ENCODE results near the gene PIK3CD.
"Not testable (repeated sequence)": the region's sequence is repeated elsewhere in the genome, so short reads cannot be mapped to it uniquely, and the experiment has no call there.

PIK3CD gene

DNA sequence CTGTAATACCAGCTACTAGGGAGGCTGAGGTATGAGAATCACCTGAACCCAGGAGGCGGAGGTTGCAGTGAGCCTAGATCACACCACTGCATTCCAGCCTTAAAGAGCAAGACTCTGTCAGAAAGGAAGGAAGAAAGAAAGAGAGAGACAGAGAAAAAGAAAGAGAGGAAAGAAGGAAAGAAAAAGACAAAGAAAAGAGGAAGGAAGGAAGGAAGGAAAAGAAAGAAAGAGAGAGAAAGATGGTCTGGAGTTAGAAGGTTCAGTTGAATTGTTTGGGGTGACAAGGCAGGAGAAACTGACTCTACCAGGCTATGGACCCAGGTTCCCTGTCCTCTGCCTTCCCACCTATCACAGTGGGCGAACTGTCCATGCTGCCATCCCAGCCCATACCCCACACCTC, 27.4 kb upstream of the PIK3CD start:
- no peak for DNase-seq

DNA sequence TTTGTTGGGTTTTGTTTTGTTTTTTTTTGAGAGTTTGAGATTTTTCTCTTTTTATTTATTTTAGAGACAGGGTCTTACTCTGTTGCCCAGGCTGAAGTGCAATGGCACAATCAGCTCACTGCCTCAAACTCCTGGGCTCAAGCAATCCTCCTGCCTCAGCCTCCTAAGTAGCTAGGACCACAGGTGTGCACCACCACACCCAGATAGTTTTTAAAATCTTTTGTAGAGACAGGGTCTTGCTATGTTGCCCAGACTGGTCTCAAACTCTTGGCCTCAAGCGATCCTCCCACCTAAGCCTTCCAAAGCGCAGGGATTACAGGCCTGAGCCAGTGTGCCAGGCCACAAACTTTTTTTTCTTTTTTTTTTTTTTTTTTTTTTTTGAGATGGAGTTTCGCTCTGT, 26.5 kb upstream of the PIK3CD start:
- DNase-seq: not testable (repeated sequence)

DNA sequence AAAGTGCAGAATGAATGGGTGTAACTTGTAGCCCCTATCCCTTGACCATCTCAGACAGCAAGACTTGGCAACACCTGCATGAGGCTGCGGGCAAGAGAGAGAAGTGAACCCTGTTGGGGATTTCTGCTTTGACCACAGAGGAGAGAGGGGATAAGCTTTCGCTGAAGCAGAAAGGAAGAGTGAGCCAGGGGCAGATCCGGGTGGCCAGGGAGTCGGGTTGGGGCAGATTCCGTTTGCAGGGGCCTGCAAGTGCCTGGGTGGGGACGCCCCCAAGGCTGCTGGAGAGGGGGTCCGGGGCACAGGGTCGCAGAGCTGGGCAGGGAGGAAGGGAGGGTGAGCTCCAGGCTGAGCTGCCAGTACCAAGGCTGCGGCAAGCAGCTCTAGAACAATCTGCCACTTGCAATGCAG, 25.3 kb upstream of the PIK3CD start:
- DNase-seq: no peak

DNA sequence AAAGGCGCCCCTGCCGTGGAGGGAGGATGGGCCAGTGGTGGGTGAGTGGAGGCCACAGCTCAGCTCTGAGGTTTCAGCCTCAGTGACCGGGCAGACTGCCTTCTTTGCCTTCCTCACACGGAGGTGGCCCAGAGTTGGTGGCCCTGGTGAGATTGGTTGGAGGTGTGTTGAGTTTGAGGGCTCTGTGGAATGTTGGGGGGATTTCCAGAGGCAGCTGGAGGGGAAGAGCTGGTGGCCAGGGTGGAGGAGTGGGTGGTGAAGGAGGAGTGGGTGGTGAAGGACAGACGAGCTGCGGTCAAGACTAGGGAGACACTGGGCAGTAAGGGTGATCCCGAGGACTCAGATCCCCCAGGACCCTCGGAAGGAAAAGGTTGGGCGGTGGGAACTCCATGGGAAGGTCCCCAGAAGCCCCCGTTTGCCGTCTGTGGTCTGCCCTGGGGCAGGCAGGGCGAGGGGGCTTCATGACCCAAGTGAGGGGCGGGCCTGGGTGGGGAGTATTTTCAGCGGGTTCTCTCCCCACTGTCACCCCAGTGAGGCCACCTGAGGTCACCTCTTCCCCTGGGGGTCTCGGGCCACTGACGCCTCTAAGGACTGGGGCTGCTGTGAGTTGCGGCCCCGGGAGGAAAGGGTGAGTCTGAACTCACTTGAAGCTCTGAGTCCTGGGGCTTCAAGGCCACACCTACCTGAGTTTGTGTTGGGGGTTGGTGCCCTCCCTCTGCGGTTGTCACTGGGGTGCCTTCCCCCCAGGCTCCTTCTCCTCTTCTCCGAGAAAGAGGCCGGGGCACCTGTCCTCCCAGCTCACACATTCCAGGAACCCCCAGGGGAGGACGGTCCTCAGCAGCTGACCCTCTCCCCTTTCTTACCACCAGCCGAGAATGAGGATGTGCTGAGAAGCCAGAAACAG, 22.7 kb upstream of the PIK3CD start:
- DNase-seq: no peak

DNA sequence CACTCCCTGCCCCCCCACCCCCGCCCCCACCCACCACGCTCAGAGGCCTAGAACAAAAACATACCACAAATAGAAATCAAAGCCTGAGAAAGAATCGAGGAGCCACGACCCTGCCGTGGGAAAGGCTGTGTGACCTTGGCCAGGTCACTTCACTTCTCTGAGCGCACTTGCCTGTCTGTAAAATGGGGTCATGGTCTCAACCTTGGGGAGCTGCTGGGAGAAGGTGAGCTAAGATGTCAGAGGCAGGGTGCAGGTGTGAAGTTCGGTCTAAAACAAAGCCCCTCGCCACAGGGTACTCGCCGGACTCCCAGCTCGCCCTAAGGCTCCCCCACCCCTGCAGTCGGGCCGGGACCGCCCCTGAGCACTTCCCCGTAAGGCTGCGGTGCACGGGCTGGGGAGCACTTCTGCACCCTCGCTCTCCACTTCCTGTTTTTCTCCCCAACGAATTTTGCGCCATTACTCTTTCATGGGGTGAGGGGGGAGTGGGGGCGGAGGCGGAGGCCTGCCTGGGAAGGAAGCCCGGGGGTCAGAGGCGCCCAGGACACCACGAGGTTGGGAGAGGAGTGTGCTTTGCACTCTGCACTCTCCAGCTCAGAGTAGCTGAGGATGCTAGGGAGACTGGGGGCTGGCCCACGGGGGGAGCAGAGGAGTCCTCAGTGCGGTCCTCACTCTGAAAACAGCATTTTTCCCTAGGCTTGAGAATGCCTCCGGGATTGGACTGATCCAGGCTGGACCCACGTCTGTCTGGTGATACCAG, 21.9 kb upstream of the PIK3CD start:
- DNase-seq: peak; percentile 26

DNA sequence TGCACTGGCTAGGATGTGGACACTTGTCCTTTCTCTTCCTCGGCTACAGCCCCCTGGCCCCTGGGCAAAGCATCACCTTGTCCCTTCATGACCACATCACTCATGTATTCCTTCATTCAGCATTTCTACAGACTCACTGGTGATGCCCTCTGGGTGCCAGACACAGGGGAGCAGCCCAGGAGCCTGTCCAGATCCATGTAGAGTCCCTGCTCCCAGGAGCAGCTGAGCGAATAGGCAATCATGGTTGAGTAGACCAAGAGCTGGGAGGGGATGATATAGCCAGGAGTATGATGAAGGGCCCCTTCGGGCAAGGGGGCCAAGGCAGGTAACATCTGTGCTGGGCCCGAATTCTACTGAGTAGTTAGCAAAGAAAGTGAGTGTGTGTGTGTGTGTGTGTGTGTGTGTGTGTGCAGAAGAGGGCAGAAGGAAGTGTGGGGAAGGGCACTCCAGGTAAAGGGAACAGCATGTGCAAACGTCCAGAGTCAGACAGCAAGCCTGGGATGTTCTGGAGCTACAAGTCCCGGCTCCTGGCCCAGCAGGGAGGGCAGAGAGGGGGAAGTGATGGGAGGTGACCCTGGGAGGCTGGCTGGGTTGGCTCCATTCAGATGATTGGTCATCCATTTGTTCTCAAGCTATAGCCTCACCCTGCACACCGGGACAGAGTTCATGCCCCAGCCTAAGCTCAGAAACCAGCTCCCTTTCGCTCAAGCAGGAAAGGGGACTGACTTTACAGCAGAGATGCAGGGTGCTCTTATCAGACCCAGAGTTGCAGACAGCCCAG, 21.0 kb upstream of the PIK3CD start:
- DNase-seq: no peak

DNA sequence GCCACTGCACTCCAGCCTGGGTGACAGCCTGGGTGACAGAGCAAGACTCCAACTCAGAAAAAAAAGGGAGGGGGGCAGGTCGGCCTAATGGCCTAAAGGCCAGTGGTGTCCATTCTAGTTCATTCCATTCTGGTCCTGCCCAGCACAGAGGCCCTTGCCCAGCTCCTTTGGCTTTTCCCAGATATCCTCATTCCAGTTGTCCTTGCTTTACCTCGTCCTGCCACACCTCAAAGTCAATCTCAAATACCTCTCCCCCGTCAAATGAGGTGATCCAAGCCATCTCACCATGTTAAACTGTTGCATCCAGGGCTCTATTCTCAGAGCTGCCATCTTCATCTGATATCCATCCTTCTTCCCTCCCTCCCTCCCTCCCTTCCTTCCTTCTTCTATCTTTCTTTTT, 19.9 kb upstream of the PIK3CD start:
- DNase-seq: no peak

DNA sequence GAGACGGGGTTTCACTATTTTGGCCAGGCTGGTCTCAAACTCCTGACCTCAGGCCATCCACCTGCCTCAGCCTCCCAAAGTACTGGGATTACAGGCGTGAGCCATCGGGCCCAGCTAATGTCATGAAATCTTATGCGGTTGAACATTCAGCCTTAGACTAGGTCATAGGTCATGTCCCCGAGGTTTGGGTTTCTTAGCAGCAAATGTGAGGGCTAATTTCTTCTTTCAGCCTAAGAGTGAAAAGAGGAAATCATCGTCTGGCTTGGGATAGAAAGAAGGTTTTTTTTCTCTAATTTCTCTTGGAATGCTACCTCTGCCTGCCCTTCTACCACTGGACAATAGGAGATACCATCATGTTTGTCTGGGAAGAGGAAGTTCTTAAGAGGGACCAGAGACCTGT, 18.0 kb upstream of the PIK3CD start:
- no peak for DNase-seq

DNA sequence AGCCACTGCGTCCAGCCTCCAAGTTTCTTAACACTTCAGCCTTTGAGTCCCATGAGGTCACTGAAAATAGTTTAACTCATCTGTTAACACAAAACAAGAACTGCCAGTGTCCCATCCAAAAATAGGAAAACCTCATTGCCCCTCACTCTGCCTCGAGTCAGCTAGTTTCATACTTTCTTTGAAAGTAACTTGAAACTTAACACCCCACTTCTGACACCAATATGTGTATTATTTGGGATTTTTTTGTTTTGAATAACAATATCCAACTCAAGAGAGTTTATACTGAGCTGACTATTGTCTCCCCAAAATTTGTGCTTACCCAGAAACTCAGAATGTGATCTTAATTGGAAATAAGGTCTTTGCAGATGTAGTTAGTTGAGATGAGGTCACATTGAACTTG, 16.9 kb upstream of the PIK3CD start:
- no peak for DNase-seq

DNA sequence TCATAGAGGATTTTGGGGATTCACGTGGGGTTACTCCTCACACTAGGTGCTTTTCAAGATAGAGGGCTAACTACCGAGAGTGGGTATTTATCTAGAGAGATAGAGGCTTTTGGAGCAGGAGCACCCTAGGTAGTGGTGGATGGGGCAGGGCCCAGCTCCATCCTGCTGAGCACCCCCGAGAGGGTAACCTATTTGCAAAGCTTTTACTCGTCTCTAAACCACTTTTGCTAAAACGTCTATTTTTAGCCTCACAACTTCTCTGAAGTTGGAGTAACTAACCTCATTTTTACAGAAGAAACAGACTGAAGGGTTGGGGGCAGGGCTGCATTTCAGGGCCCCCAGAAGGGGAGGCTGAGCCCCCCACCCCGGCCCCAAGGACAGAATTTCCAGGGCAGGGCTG, 12.3 kb upstream of the PIK3CD start:
- DNase-seq: no peak

DNA sequence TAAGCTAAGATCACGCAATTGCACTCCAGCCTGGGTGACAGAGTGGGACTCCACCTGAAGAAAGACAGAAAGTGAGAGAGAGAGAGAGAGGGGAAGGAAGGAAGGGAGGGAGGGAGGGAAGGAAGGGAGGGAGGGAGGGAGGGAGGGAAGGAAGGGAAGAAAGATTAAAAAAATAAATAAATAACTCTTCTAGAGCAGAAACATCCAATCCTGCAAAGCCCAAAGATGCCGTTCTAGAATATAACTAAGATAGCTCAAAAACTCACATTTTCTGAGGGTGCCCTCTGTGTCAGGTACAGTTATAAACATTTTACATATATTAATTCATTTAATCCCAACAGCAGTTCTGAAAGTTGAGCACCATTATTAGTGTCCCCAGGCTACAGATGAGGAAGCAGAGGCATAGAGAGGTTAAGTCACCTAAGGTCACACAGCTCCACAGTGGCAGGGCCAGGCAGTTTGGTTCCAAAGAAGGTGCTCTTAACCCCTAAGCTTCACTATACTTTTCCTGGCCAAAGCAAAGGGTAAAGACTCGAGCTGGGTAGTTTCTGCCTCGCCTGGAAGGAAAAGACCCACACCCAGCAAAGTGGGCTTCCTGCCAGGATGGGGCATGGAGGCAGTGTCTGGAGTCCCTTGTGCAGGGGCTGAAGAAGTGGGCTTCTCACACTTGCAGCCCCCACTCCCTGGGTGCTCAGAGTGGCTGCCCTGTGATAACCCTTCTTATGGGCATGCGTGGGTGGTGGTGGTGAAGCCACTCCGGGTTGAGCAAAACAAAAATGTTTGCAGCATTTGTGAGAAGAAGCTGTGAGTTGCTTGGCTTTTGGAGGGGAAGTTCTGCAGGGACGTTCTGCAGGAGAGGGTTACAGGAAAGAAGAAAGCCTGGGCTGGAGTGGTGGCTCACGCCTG, 7.9 kb upstream of the PIK3CD start:
- no peak for DNase-seq

DNA sequence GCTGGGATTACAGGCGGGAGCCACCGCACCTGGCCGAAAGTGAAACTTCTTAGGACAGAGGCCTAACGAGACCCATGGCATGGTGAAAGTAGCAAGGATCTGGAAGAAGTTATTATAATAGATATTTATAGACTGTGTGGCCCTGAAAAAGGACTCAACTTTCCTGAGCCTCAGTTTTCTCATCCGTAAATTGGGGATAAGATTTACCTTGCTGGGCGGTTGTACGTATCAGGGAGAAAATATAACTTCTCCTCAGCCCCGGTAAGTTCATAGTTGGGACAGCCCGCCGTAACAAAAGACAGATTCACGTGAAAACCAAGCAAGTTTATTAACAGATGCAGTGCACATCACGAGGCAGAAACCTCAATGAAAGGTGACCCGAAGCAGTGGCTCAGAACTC, 5.5 kb upstream of the PIK3CD start:
- DNase-seq: no peak

DNA sequence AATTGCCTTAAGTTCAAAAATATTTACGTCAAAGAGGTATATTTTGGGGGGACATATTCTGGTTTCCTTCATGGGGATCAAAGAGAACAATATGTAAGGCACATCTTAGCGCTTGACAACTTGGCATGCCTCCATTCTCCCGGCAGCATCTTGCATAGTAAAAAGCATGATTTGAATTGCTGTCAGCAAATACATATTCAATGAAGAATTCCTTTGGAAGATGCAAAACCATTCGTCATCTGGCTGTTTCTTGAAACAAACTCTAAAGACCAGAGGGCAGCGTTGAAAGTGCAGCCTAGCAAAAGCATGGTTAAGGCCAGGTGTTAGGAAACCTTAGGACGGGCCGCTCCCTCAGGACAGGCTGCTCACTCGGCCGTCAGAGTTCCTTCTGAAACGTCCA, 3.4 kb upstream of the PIK3CD start:
- DNase-seq: no peak

DNA sequence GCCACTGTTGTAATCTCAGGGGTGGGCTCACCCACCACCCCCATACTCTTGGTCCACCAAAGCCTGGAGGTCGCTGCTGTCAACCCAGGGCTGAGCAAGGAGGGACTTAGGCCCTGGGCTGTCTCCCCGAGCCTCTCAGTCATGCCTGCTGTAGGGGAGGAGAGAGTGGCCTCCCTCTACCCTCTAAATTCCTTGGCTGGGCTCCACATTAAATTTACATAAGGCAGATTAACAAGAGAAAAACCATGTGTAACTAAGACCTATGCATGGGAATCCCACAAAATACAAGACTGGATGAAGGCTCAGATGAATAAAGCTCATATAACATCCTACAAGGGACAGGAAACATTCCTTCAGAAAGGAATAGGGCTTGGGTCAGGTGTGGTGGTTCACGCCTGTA, 1.8 kb upstream of the PIK3CD start:
- no peak for DNase-seq

DNA sequence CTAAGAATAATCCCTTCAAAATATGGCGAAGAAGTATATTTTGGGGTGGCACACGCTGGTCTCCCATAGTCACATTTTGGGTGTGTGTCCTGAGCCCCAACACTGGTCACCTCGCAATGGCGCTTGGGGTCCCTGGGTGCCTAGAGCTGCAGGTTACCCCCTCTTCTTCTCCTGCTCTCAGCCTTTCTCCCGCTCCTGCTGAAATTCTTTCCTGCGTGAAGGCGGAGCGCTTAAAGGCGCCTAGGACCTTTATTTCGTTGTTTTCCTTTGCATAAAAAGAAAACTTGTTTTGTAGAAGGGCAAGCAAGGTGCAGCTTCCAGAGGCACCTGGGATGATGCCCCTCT, 339 bp upstream of the PIK3CD start:
- DNase-seq: no peak

DNA sequence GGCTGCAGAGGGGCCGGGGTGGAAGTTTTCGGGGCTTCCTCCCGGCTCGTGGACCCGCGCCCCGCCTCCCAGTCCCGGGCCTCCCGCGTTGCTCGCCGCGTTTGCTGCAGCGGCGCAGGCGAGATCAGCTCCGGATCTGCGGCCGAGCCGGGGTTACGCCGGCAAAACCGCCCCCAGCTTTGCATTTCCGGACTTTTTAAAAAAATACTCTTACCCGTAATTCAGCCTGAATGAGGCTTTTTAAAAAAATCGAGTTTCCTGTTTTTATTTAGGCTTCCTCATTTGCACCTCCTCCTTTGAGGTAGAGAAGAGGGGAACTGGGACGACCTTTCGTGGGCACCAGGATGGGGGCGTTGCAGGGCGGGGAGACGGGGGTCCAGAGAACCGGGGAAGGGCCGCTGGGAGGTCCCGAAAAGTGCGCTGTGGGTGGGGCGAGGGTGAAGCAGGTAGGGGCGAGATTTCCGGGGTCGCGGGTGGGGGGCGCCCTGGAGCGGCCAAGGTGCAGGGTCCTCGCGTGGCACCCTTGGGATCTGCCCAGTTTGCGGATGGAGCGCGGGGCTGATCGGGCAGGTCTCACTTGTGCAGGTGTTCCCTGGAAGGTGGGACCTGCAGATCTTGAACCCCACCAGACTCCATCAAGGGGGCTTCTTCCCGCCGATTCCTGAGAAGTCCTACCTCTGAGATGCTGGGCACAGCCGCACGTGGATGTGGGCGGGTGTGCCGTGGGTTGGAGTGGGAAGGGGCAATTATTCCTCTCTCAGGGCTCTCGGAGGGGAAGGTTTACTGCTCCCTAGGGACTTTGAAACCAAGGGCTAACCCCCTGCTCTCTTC, 1.1 kb downstream of the PIK3CD start:
- no peak for DNase-seq

DNA sequence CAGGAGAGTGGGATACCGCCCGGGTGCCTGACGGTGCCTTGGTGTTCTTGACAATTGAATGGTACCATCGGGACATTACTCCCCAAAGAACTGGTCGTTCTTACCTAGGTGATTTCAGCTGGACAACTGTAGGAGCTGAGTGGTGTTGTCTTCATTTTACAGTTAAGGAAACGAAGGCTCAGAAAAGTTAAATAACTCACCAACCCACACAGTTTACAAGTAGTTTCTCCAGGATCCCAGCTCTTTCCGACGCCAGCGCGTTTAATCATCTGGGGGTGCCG, 1.6 kb downstream of the PIK3CD start:
- no peak for DNase-seq

DNA sequence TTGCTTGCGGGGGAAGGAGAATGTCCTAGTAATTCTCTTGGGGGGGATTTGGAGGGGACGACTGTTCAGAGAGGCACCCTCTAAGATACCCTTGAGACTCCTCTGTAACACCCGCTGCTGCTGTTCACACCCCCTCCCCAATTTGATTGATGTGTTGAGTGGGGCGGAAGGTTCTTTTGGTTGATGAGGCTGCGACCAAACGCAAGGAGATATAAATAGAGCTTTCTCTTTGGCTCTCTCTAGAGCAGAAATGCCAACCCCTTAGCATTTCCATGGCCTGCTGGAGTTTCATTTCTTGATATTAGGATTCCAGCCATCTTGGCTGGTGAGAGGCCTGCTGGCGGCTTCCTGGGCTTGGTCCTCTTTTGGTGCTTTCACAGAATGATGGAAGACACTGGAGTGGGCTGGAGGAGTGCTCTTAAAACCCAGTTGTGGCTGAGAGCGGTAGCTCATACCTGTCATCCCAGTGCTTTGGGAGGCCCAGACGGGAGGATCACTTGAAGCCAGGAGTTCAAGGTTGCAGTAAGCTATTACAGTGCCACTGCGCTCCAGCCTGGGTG, 2.0 kb downstream of the PIK3CD start:
- no peak for DNase-seq

DNA sequence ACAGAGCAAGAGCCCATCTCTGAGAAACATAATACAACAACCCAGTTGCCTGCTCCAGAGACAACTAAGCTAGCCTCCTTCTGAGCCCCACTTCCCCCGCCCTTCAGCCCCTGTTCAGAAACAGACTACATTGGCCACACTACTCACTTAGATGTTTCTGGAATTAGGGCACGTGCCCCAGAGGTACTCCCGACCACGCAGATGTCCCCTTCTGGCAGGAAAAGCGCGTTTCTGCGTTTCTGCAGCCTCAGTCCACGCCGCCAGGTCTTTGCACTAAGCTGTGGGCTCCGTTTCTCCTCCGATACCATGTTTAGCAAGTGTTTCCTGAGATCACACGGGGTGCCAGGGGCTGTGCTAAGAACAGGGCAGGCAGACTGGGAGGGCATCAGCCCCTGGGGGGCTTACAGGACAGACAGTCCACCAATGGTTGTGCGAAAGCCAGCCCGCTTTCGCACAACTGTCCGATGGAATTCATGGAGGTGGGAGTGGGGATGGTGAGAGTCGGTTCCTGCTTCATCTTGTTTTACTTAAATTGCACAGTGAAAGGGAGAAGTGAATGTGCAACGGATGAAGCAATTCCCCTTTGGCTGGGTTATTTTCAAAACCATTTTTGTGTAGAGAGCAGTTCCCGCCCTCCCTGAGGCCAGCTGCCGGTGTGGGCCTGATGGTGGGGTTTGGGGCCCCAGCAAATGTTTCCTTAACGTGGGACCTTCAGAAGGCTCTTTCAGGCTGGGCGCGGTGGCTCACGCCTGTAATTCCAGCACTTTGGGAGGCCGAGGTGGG, 2.7 kb downstream of the PIK3CD start:
- no peak for DNase-seq

DNA sequence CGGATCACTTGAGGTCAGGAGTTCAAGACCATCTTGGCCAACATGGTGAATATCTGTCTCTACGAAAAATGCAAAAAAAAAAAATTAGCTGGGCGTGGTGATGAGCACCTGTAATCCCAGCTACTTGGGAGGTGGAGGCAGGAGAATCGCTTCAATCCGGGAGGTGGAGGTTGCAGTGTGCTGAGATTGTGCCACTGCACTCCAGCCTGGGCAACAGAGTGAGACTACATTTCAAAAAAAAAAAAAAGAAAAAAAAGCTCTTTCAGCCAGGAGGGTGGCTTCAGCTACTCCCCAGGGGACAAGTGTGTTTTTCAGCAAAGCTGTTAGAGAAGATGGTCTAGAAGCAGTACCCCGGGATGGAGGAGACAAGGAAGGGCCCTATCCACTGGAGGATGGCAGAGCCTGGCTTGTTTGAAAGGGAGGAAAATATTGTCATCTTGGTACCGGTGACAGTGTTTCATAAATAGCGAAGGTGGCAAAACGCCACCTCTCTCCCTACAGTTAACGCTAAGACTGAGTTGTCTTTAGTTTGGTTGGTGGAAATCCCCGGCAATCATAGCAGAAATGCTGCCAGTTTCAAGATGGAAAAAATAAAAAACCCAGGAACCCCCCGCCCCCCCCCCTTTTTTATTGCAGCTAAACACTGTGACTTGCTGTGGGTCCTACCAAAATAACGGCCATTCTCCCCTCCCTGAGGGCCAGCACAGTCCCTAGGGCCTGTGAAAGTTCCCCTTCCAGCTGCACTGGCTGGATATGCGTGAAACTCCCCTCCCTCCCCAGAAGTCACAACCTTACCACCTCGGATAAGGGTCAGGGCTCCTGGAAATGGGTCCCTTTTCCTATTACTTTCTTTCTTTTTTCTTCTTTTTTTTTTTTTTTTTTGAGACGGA, 3.5 kb downstream of the PIK3CD start:
- DNase-seq: no peak
